K562 (cell line): ENCODE data around the gene AZGP1.

ENCODE experiments used
- EGR1 ChIP-seq: fragments of 450-650 bp; conservative IDR thresholded peaks from 2 replicates; pipeline ENCODE4 v1.6.1; 2017; ENCODE audit warnings: mild to moderate bottlenecking
- MAFK ChIP-seq: IDR thresholded peaks from 2 replicates; pipeline ENCODE4 v1.6.1; 2011; ENCODE audit warnings: low read length, improper control_type of control experiment
- NCOR1 ChIP-seq: fragments of 450-650 bp; IDR thresholded peaks from 2 replicates; pipeline ENCODE4 v1.6.1; 2016; ENCODE audit warnings: mild to moderate bottlenecking, moderate library complexity
- PHB ChIP-seq: fragments of 250-450 bp; sonication (Bioruptor Pico); IDR thresholded peaks from 2 replicates; pipeline ENCODE4 v1.5.0; 2021
- STAT5B ChIP-seq: fragments of 250-450 bp; sonication (Bioruptor Pico); IDR thresholded peaks from 2 replicates; pipeline ENCODE4 v1.8.0; 2021; ENCODE audit warnings: mild to moderate bottlenecking, inconsistent platforms
- TAF1 ChIP-seq: IDR thresholded peaks from 2 replicates; pipeline ENCODE4 v1.6.1; 2011; ENCODE audit warnings: mild to moderate bottlenecking, low read length, moderate library complexity; ENCODE audit not compliant: insufficient read depth, control insufficient read depth, severe bottlenecking; ENCODE audit errors: extremely low read depth
- TAF9B ChIP-seq: fragments of 450-650 bp; IDR thresholded peaks from 2 replicates; pipeline ENCODE4 v1.6.1; 2018; ENCODE audit warnings: mild to moderate bottlenecking; ENCODE audit not compliant: partially characterized antibody
- TEAD4 ChIP-seq, 2 experiments: sonication (generic) in 1 of 2; formaldehyde crosslinking in 1 of 2; IDR thresholded peaks; 2 replicates each; pipeline versions ENCODE4 v1.6.1 to v1.8.0; 2012 to 2022; ENCODE audit warnings: borderline replicate concordance in 1 of 2, inconsistent platforms in 1 of 2, low read length in 1 of 2, mild to moderate bottlenecking in 1 of 2, missing genetic modification reagents in 1 of 2
- ZNF3 ChIP-seq: fragments of 250-450 bp; sonication (Bioruptor Pico); IDR thresholded peaks from 2 replicates; pipeline ENCODE4 v1.5.0; 2021; ENCODE audit warnings: mild to moderate bottlenecking, moderate library complexity
- TF ChIP-seq, protein P1 (sequence below), 3 experiments: IDR thresholded peaks in 2 of 3; conservative IDR thresholded peaks in 1 of 3; 2 replicates each; pipeline ENCODE4 v1.5.1; 2011 to 2012; ENCODE audit warnings: low read length in 3 of 3, mild to moderate bottlenecking in 3 of 3, control low read depth in 2 of 3, improper control_type of control experiment in 1 of 3, inconsistent platforms in 1 of 3, low read depth in 1 of 3, mixed read lengths in 1 of 3, moderate library complexity in 1 of 3; ENCODE audit not compliant: insufficient read depth in 2 of 3
- TF ChIP-seq, protein P2 (sequence below): fragments of 200-800 bp; sonication (Bioruptor generic); IDR thresholded peaks from 2 replicates; pipeline ENCODE4 v1.6.1; 2017; ENCODE audit warnings: missing genetic modification characterization, missing compliant biosample characterization

DNA sequence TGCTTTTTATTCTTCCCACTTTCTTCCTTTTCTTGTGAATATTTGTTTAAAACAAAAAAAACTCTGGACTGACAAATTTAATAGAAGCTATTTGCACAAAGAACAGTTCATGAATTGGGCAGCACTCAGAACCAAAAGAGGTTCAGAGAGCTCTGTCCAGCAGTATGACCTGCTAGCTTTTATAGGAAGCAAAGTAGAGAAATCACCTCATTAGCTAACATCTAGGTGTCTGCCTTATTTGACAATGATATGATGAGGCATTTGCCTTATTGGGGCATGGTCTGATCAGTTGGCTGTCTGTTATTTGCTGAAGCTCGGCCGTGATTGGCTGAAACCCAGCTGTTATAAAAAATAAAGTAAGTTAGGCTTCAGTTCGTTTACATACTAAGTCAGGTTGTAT is 55.7 kb downstream of the AZGP1 start:
- no peak for TF ChIP-seq STAT5B (CRISPR knock-in tag)
- no peak for TF ChIP-seq TEAD4 (IDR thresholded peaks at IDR 0.05; ENCODE audit: low read length)
- TF ChIP-seq TEAD4 (CRISPR knock-in tag; IDR thresholded peaks at IDR 0.05; ENCODE audit: borderline replicate concordance), result no peak
- TF ChIP-seq, protein P1, sequence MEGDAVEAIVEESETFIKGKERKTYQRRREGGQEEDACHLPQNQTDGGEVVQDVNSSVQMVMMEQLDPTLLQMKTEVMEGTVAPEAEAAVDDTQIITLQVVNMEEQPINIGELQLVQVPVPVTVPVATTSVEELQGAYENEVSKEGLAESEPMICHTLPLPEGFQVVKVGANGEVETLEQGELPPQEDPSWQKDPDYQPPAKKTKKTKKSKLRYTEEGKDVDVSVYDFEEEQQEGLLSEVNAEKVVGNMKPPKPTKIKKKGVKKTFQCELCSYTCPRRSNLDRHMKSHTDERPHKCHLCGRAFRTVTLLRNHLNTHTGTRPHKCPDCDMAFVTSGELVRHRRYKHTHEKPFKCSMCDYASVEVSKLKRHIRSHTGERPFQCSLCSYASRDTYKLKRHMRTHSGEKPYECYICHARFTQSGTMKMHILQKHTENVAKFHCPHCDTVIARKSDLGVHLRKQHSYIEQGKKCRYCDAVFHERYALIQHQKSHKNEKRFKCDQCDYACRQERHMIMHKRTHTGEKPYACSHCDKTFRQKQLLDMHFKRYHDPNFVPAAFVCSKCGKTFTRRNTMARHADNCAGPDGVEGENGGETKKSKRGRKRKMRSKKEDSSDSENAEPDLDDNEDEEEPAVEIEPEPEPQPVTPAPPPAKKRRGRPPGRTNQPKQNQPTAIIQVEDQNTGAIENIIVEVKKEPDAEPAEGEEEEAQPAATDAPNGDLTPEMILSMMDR (IDR thresholded peaks at IDR 0.05 in 2 of 3, conservative IDR thresholded peaks at IDR 0.05 in 1 of 3; ENCODE audit: insufficient read depth in 2 of 3, low read depth in 1 of 3, low read length in 3 of 3), result no peak
- TF ChIP-seq MAFK, result no peak
- no peak for TF ChIP-seq ZNF3 (CRISPR knock-in tag)
- no peak for TF ChIP-seq EGR1
- TF ChIP-seq TAF1, result no peak
- no peak for TF ChIP-seq PHB (CRISPR knock-in tag)
- TF ChIP-seq NCOR1, result no peak
- no peak for TF ChIP-seq TAF9B
- TF ChIP-seq, protein P2, sequence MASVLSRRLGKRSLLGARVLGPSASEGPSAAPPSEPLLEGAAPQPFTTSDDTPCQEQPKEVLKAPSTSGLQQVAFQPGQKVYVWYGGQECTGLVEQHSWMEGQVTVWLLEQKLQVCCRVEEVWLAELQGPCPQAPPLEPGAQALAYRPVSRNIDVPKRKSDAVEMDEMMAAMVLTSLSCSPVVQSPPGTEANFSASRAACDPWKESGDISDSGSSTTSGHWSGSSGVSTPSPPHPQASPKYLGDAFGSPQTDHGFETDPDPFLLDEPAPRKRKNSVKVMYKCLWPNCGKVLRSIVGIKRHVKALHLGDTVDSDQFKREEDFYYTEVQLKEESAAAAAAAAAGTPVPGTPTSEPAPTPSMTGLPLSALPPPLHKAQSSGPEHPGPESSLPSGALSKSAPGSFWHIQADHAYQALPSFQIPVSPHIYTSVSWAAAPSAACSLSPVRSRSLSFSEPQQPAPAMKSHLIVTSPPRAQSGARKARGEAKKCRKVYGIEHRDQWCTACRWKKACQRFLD (CRISPR knock-in tag), result no peak
